Panc1 (cell line): ENCODE data around the gene CRCP. TPM values are rescaled to one million over a fixed set of nuclear protein-coding genes. Genes with fewer than 3 reads are reported as not detected.
"Not testable (repeated sequence)": the region's sequence is repeated elsewhere in the genome, so short reads cannot be mapped to it uniquely, and the experiment has no call there.

Experiments used
- ATAC-seq: fragments of 200-7000 bp; cut with Tn5 transposase; 2 replicates; pipeline ENCODE4 v1.9.1; 2020; ENCODE audit warnings: mild to moderate bottlenecking, moderate library complexity
- BruUV-seq: library from RNA; stranded (reverse); fragments of 400-500 nt; replicated peaks from 2 replicates; lab custom pipeline; 2021; lab: Mats Ljungman, UMichigan
- CTCF ChIA-PET: fragments of 300-600 bp; sonication (Branson Sonifier 250); formaldehyde crosslinking; loops from one replicate; lab custom pipeline; 2022; ENCODE audit warnings: antibody characterized with exemption; lab: Charles Lee
- POLR2A ChIA-PET: fragments of 300-600 bp; sonication (Branson Sonifier 250); formaldehyde crosslinking; loops from one replicate; lab custom pipeline; 2022; ENCODE audit warnings: antibody characterized with exemption; lab: Charles Lee
- DNase-seq: peaks from one replicate; pipeline ENCODE4 v3.0.0-alpha.2; 2010; ENCODE audit warnings: low read depth, low spot score
- H3K27ac ChIP-seq: 2 replicates; pipeline ENCODE4 v1.5.1; 2011; ENCODE audit warnings: mild to moderate bottlenecking, low read length, inconsistent platforms
- H3K27me3 ChIP-seq: fragments of 200-500 bp; sonication (Bioruptor generic); 2 replicates; pipeline ENCODE4 v1.6.0; 2014; ENCODE audit warnings: low read length, inconsistent platforms; ENCODE audit not compliant: control insufficient read depth, insufficient read depth
- H3K36me3 ChIP-seq: fragments of 200-500 bp; sonication (Bioruptor generic); 2 replicates; pipeline ENCODE4 v1.5.1; 2014; ENCODE audit warnings: inconsistent platforms, mild to moderate bottlenecking, low read length, moderate library complexity; ENCODE audit not compliant: control insufficient read depth, insufficient read depth
- H3K4me1 ChIP-seq: 2 replicates; pipeline ENCODE4 v1.5.1; 2011; ENCODE audit warnings: inconsistent platforms, mild to moderate bottlenecking, low read length, moderate library complexity; ENCODE audit not compliant: control insufficient read depth, insufficient read depth
- H3K4me3 ChIP-seq, 2 experiments: 2 replicates each; pipeline ENCODE4 v1.5.1; 2011 to 2012; ENCODE audit warnings: low read depth in 2 of 2, low read length in 2 of 2, mild to moderate bottlenecking in 2 of 2, inconsistent platforms in 1 of 2, moderate library complexity in 1 of 2
- H3K9me3 ChIP-seq: fragments of 200-500 bp; sonication (Bioruptor generic); 2 replicates; pipeline ENCODE4 v1.5.1; 2014; ENCODE audit warnings: low read depth, mild to moderate bottlenecking, inconsistent platforms, low read length, moderate library complexity; ENCODE audit not compliant: control insufficient read depth, insufficient read depth
- POLR2AphosphoS5 ChIP-seq: IDR thresholded peaks from 2 replicates; pipeline ENCODE4 v1.6.1; 2012; ENCODE audit warnings: mild to moderate bottlenecking, low read depth, low read length, moderate library complexity
- SIN3A ChIP-seq: IDR thresholded peaks from 2 replicates; pipeline ENCODE4 v1.6.1; 2012; ENCODE audit warnings: low read depth, mild to moderate bottlenecking, low read length, moderate library complexity, borderline replicate concordance; ENCODE audit not compliant: insufficient read depth
- TCF7L2 ChIP-seq: IDR thresholded peaks from 2 replicates; pipeline ENCODE4 v1.6.1; 2011; ENCODE audit warnings: mild to moderate bottlenecking, low read depth, low read length, inconsistent platforms
- in situ Hi-C: cut with HindIII; loops from 2 replicates; pipeline ENCODE4 v1.10.0; 2016; ENCODE audit warnings: low sequenced_read_pairs, low pct_unique_long_range_greater_than_20kb
- intact Hi-C: fragments of 100-400 bp; cut with micrococcal nuclease; formaldehyde crosslinking; loops from one replicate; pipeline ENCODE4 v1.10.0; 2022; ENCODE audit not compliant: unreplicated experiment
- total RNA-seq: library from RNA; stranded (reverse); gene quantifications from one replicate; pipeline ENCODE4 v1.2.1, GENCODE V29; 2021; ENCODE audit not compliant: unreplicated experiment
- TF ChIP-seq, protein P1 (sequence below): fragments of 450-650 bp; IDR thresholded peaks from 2 replicates; pipeline ENCODE4 v1.5.1; 2017; ENCODE audit warnings: mild to moderate bottlenecking
- TF ChIP-seq, protein P2 (sequence below), 2 experiments: IDR thresholded peaks; 2 replicates each; pipeline ENCODE4 v1.6.1; 2011 to 2012; ENCODE audit warnings: low read depth in 2 of 2, control low read depth in 1 of 2, low read length in 1 of 2, mild to moderate bottlenecking in 1 of 2, moderate library complexity in 1 of 2; ENCODE audit not compliant: insufficient read depth in 1 of 2

The CRCP gene
- total RNA-seq, 1 experiment from 2014 or later, result 46.4 TPM

DNA sequence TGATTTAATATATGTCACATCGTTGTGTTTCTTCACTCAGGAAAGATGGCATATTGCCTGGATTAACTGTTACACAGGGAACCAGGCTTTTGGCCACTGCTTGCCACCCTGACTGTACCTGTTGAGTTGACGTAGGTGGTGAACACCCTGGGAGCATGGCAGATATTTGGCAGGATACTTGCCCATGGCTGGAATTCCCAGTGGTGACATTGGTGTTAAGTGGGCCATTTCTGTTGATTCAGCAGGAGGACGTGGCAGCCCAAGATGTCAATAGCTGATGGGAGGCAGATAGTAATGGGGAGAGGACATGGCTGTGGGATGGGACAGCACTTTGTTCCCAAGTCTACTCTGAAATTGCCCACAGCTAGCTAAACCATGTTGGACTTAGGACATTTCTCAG is 12.5 kb downstream of the CRCP start:
- intact Hi-C loops, result loop anchor here (10.0 kb wide), 1 partner anchor 92 kb away; no protein-coding TSS in a partner anchor
- H3K36me3 ChIP-seq, H3K9me3 ChIP-seq, H3K4me3 ChIP-seq, H3K27me3 ChIP-seq, ATAC-seq, H3K27ac ChIP-seq, CTCF ChIA-PET, DNase-seq, in situ Hi-C loops, POLR2A ChIA-PET, BruUV-seq: not testable (repeated sequence)
- peaks cover 15% of the 10 kb centered on the region for H3K4me1 ChIP-seq

DNA sequence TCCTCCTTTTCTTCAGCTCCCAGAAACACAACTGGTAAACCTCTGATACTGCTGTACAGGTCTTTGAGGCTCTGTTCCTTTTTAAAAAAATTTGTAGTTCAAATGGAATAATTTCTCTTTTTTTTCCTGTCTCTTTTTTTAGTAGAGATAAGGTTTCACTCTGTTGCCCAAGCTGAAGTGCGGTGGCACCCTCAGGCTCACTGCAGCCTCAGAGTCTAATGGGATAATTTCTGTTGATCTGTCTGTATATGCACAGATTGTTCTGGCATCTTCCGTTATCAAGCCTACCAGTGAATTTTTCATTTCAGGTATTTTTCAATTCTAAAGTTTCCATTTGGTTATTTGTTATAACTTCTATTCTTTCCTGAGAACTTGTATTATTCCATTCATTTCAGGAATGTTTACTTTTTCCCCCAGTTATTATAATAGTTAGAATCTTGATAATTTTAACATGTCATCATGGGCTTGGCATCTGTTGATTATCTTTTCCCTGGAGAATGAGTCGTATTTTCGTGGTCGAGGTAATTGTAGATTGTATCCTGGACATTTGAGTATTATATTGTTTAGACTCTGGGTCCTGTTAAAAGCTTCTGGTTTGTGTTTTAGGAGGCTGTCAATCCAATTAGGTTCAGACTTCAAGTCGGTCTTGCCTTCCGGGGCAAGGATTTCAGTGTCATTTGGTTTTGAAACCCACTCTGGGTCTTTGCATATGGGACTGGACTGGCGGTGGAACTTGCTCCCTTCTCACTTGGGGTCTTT is 24.5 kb downstream of the CRCP start:
- intact Hi-C loops (no loop called here), in situ Hi-C loops (no loop called here)
- Histone ChIP-seq H3K9me3 (no peaks in the 10 kb centered on the region), H3K27me3 (no peaks in the 10 kb centered on the region), H3K27ac (no peak overlapping the region), H3K4me3 (no peak overlapping the region), H3K36me3 (peaks cover 15% of the 10 kb centered on the region), H3K4me1 (no peaks in the 10 kb centered on the region)
- no peak for DNase-seq
- no TSS peak for BruUV-seq
- TF ChIP-seq TCF7L2 (no peak), POLR2AphosphoS5 (no peak), SIN3A (no peak)
- TF ChIP-seq, protein P1, sequence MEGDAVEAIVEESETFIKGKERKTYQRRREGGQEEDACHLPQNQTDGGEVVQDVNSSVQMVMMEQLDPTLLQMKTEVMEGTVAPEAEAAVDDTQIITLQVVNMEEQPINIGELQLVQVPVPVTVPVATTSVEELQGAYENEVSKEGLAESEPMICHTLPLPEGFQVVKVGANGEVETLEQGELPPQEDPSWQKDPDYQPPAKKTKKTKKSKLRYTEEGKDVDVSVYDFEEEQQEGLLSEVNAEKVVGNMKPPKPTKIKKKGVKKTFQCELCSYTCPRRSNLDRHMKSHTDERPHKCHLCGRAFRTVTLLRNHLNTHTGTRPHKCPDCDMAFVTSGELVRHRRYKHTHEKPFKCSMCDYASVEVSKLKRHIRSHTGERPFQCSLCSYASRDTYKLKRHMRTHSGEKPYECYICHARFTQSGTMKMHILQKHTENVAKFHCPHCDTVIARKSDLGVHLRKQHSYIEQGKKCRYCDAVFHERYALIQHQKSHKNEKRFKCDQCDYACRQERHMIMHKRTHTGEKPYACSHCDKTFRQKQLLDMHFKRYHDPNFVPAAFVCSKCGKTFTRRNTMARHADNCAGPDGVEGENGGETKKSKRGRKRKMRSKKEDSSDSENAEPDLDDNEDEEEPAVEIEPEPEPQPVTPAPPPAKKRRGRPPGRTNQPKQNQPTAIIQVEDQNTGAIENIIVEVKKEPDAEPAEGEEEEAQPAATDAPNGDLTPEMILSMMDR, result no peak
- TF ChIP-seq, protein P2, sequence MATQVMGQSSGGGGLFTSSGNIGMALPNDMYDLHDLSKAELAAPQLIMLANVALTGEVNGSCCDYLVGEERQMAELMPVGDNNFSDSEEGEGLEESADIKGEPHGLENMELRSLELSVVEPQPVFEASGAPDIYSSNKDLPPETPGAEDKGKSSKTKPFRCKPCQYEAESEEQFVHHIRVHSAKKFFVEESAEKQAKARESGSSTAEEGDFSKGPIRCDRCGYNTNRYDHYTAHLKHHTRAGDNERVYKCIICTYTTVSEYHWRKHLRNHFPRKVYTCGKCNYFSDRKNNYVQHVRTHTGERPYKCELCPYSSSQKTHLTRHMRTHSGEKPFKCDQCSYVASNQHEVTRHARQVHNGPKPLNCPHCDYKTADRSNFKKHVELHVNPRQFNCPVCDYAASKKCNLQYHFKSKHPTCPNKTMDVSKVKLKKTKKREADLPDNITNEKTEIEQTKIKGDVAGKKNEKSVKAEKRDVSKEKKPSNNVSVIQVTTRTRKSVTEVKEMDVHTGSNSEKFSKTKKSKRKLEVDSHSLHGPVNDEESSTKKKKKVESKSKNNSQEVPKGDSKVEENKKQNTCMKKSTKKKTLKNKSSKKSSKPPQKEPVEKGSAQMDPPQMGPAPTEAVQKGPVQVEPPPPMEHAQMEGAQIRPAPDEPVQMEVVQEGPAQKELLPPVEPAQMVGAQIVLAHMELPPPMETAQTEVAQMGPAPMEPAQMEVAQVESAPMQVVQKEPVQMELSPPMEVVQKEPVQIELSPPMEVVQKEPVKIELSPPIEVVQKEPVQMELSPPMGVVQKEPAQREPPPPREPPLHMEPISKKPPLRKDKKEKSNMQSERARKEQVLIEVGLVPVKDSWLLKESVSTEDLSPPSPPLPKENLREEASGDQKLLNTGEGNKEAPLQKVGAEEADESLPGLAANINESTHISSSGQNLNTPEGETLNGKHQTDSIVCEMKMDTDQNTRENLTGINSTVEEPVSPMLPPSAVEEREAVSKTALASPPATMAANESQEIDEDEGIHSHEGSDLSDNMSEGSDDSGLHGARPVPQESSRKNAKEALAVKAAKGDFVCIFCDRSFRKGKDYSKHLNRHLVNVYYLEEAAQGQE (IDR thresholded peaks at IDR 0.05; ENCODE audit: insufficient read depth in 1 of 2, low read depth in 2 of 2, low read length in 1 of 2), result no peak
- no peak for ATAC-seq
- CTCF ChIA-PET, result no interaction called here
- POLR2A ChIA-PET, result interaction anchor here (0.6 kb wide), 1 partner anchor 9 kb away, joined by 10 read pairs; no protein-coding TSS in a partner anchor

DNA sequence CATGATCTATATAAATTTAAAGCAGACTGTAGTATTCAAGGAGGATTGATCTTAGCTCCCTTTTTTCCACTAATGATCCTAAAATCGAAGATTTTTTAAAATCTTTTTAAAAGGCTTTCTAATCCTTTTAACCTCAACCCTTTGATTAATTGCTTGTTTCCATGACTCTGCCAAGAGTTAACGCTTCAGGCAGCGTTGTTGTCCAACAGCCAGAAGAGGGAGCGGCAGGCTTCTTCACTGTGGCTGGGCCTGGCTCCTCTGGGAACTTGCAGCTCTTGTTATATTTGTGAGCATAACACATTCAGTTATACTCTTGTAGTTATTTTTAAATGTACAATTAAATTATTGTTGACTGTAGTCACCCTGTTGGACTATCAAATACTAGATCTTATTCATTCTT is 26.3 kb downstream of the CRCP start:
- peaks cover 6% of the 10 kb centered on the region for H3K36me3 ChIP-seq
- TF ChIP-seq SIN3A, result no peak
- TF ChIP-seq, protein P2 (IDR thresholded peaks at IDR 0.05; ENCODE audit: insufficient read depth in 1 of 2, low read depth in 2 of 2, low read length in 1 of 2), result no peak
- no peak for TF ChIP-seq TCF7L2
- TF ChIP-seq, protein P1, result no peak
- no peak for TF ChIP-seq POLR2AphosphoS5
- BruUV-seq, result no TSS peak
- intact Hi-C loops (no loop called here), in situ Hi-C loops (no loop called here)
- no peak overlapping the region for H3K27ac ChIP-seq
- H3K4me3 ChIP-seq, result no peak overlapping the region
- ATAC-seq, result peak; percentile 65
- H3K9me3 ChIP-seq, result no peaks in the 10 kb centered on the region
- no peak for DNase-seq
- POLR2A ChIA-PET, result no interaction called here
- CTCF ChIA-PET, result interaction anchor here (0.8 kb wide), 1 partner anchor 110 kb away, joined by 6 read pairs; no protein-coding TSS in a partner anchor
- no peaks in the 10 kb centered on the region for H3K4me1 ChIP-seq
- H3K27me3 ChIP-seq, result no peaks in the 10 kb centered on the region
